ENCODE data around the gene TTC9.
"Not testable (repeated sequence)": the region's sequence is repeated elsewhere in the genome, so short reads cannot be mapped to it uniquely, and the experiment has no call there.

TTC9 gene

GRCh38 chr14:70680748-70681147 lies 39.0 kb downstream of the TTC9 start:
- no peak for DNase-seq (ENCODE audit: low read depth in 2 of 2)

GRCh38 chr14:70683983-70684382 lies 42.3 kb downstream of the TTC9 start:
- no peak for DNase-seq (ENCODE audit: low read depth in 2 of 2)

GRCh38 chr14:70685474-70686197 lies 43.9 kb downstream of the TTC9 start:
- no peak for DNase-seq (ENCODE audit: low read depth in 2 of 2)

GRCh38 chr14:70692210-70692609 lies 50.5 kb downstream of the TTC9 start:
- DNase-seq (ENCODE audit: low read depth in 2 of 2) = no peak

GRCh38 chr14:70696026-70696425 lies 54.3 kb downstream of the TTC9 start:
- no peak for DNase-seq (ENCODE audit: low read depth in 2 of 2)

GRCh38 chr14:70697701-70698100 lies 56.0 kb downstream of the TTC9 start:
- DNase-seq (ENCODE audit: low read depth in 2 of 2) = no peak

GRCh38 chr14:70698288-70698687 lies 56.6 kb downstream of the TTC9 start:
- no peak for DNase-seq (ENCODE audit: low read depth in 2 of 2)

GRCh38 chr14:70699646-70700045 lies 57.9 kb downstream of the TTC9 start:
- DNase-seq (ENCODE audit: low read depth in 2 of 2) = no peak

GRCh38 chr14:70700955-70701585 lies 59.4 kb downstream of the TTC9 start:
- DNase-seq (ENCODE audit: low read depth in 2 of 2) = no peak

- no peak for DNase-seq (ENCODE audit: low read depth in 2 of 2)
These were observed 59.9 kb downstream of the TTC9 start for GRCh38 chr14:70701610-70702009.

- no peak for DNase-seq (ENCODE audit: low read depth in 2 of 2)
These were observed 60.4 kb downstream of the TTC9 start for GRCh38 chr14:70702161-70702560.

- DNase-seq (ENCODE audit: low read depth in 2 of 2) = not testable (repeated sequence)
These were observed 62.0 kb downstream of the TTC9 start for GRCh38 chr14:70703621-70704168.

- no peak for DNase-seq (ENCODE audit: low read depth in 2 of 2)
These were observed 63.2 kb downstream of the TTC9 start for GRCh38 chr14:70704960-70705359.

- DNase-seq (ENCODE audit: low read depth in 2 of 2) = no peak
These were observed 64.5 kb downstream of the TTC9 start for GRCh38 chr14:70706177-70706576.

- DNase-seq (ENCODE audit: low read depth in 2 of 2) = peak in 1 of 2 experiments; percentile 3
These were observed 65.7 kb downstream of the TTC9 start for GRCh38 chr14:70707138-70708038.

- no peak for DNase-seq (ENCODE audit: low read depth in 2 of 2)
These were observed 67.2 kb downstream of the TTC9 start for GRCh38 chr14:70708717-70709570.

GRCh38 chr14:70709726-70710382 lies 68.1 kb downstream of the TTC9 start:
- no peak for DNase-seq (ENCODE audit: low read depth in 2 of 2)

GRCh38 chr14:70711451-70711850 lies 69.7 kb downstream of the TTC9 start:
- DNase-seq (ENCODE audit: low read depth in 2 of 2) = no peak

- DNase-seq (ENCODE audit: low read depth in 2 of 2) = no peak
These were observed 71.4 kb downstream of the TTC9 start for GRCh38 chr14:70713096-70713495.

GRCh38 chr14:70713511-70713916 lies 71.8 kb downstream of the TTC9 start:
- no peak for DNase-seq (ENCODE audit: low read depth in 2 of 2)

Data from fibroblast of skin of left biceps (primary cell).